HepG2 (cell line): ENCODE data around the gene LCE3B. TPM values are rescaled to one million over a fixed set of nuclear protein-coding genes. Genes with fewer than 3 reads are reported as not detected.

Experiments
- ATAC-seq: fragments of 200-7000 bp; cut with Tn5 transposase; 3 replicates; pipeline ENCODE4 v1.9.1; 2020; ENCODE audit warnings: mild to moderate bottlenecking, moderate library complexity
- BruUV-seq: library from RNA; stranded (reverse); fragments of 400-500 nt; replicated peaks from 2 replicates; lab custom pipeline; 2021; lab: Mats Ljungman, UMichigan
- CTCF ChIA-PET: fragments of 300-600 bp; formaldehyde crosslinking; extraction: SDS; loops from one replicate; lab custom pipeline; 2021; ENCODE audit warnings: low total read pairs, inconsistent platforms, low intra/inter-chr PET ratio; lab: Yijun Ruan, JAX
- POLR2A ChIA-PET: fragments of 350-600 bp; sonication (Branson Sonifier 250); formaldehyde crosslinking; loops from one replicate; lab custom pipeline; 2020; ENCODE audit warnings: antibody characterized with exemption, inconsistent platforms; lab: Yijun Ruan, JAX
- DNase-seq: peaks from one replicate; pipeline ENCODE4 v3.0.0-alpha.2; 2015; ENCODE audit warnings: low spot score
- FAIRE-seq: peaks from 3 replicates; lab custom pipeline; 2011; peaks lifted over from hg19 to GRCh38; lab: Jason Lieb, UNC
- H2AFZ ChIP-seq: one replicate; pipeline ENCODE4 v1.6.1; 2011; ENCODE audit warnings: low read length, inconsistent platforms
- H3K27ac ChIP-seq: fragments of 300-600 bp; 3 replicates; pipeline ENCODE4 v1.8.0; 2011; ENCODE audit warnings: mixed run types, mild to moderate bottlenecking, mixed read lengths, low read length, inconsistent platforms; ENCODE audit not compliant: insufficient read depth; ENCODE audit errors: extremely low read length
- H3K27me3 ChIP-seq, 2 experiments: fragments of 200-600 bp in 1 of 2; 2 replicates in 1 of 2; 3 replicates in 1 of 2; pipeline versions ENCODE4 v1.6.0 to v1.8.0; 2011; ENCODE audit warnings: low read length in 2 of 2, mild to moderate bottlenecking in 2 of 2, moderate library complexity in 2 of 2, inconsistent platforms in 1 of 2; ENCODE audit not compliant: insufficient read depth in 2 of 2, control insufficient read depth in 1 of 2
- H3K36me3 ChIP-seq, 2 experiments: fragments of 200-600 bp in 1 of 2; replicated peaks in 1 of 2; 2 replicates in 1 of 2; 3 replicates in 1 of 2; pipeline versions ENCODE4 v1.5.1 to v1.8.0; 2011; ENCODE audit warnings: low read length in 2 of 2, inconsistent platforms in 1 of 2; ENCODE audit not compliant: insufficient read depth in 2 of 2, control insufficient read depth in 1 of 2
- H3K4me1 ChIP-seq: 2 replicates; pipeline ENCODE4 v1.5.1; 2012; ENCODE audit warnings: low read length, inconsistent platforms; ENCODE audit not compliant: insufficient read depth
- H3K4me2 ChIP-seq: 2 replicates; pipeline ENCODE4 v1.6.0; 2011; ENCODE audit warnings: low read depth, low read length, inconsistent platforms
- H3K4me3 ChIP-seq, 3 experiments: fragments of 200-600 bp in 1 of 3; sonication (generic), shearing (Covaris generic) in 1 of 3; replicated peaks in 1 of 3; 2 replicates each; pipeline ENCODE4 v1.5.1; 2011 to 2016; ENCODE audit warnings: low read length in 3 of 3, inconsistent platforms in 2 of 3, low read depth in 2 of 3, mild to moderate bottlenecking in 2 of 3, control low read depth in 1 of 3, mixed read lengths in 1 of 3; ENCODE audit not compliant: insufficient read depth in 1 of 3
- H3K79me2 ChIP-seq: one replicate; pipeline ENCODE4 v1.6.1; 2011; ENCODE audit warnings: low read length, inconsistent platforms; ENCODE audit not compliant: insufficient read depth
- H3K9ac ChIP-seq: 2 replicates; pipeline ENCODE4 v1.6.0; 2011; ENCODE audit warnings: mild to moderate bottlenecking, low read depth, low read length, inconsistent platforms; ENCODE audit not compliant: insufficient read depth
- H3K9me3 ChIP-seq: 2 replicates; pipeline ENCODE4 v1.5.1; 2012; ENCODE audit warnings: mild to moderate bottlenecking, low read length
- H4K20me1 ChIP-seq: 2 replicates; pipeline ENCODE4 v1.6.0; 2011; ENCODE audit warnings: inconsistent platforms, mild to moderate bottlenecking, low read length, moderate library complexity; ENCODE audit not compliant: insufficient read depth
- ARNTL ChIP-seq: sonication (generic); formaldehyde crosslinking; IDR thresholded peaks from 2 replicates; pipeline ENCODE4 v1.4.0; 2020; ENCODE audit warnings: mild to moderate bottlenecking, missing genetic modification reagents
- RBM39 ChIP-seq: fragments of 200-400 bp; formaldehyde crosslinking; IDR thresholded peaks from one replicate; pipeline ENCODE4 v1.6.1; 2018; ENCODE audit warnings: antibody characterized with exemption, mild to moderate bottlenecking, low read depth, low read length; ENCODE audit not compliant: poor library complexity, severe bottlenecking
- TBX2 ChIP-seq: sonication (generic); formaldehyde crosslinking; IDR thresholded peaks from 2 replicates; pipeline ENCODE4 v1.5.0; 2020; ENCODE audit warnings: missing genetic modification reagents, mild to moderate bottlenecking, borderline replicate concordance
- ZSCAN29 ChIP-seq: sonication (generic); formaldehyde crosslinking; conservative IDR thresholded peaks from 2 replicates; pipeline ENCODE4 v1.4.0; 2020; ENCODE audit warnings: mild to moderate bottlenecking, missing genetic modification reagents
- WGBS: methylation state at CpG from one replicate; pipeline ENCODE4 v1.1.6; 2017; ENCODE audit warnings: low lambda C conversion rate; 5-methylcytosine and 5-hydroxymethylcytosine counted together
- in situ Hi-C: cut with HindIII; loops from 2 replicates; pipeline ENCODE4 v1.10.0; 2017; ENCODE audit warnings: low pct_unique_long_range_greater_than_20kb; ENCODE audit not compliant: extremely low pct_ligation_motif_present
- intact Hi-C: fragments of 100-400 bp; cut with micrococcal nuclease; formaldehyde crosslinking; loops from one replicate; pipeline ENCODE4 v1.10.0; 2022; ENCODE audit not compliant: unreplicated experiment
- polyA plus RNA-seq, 8 experiments: library from polyadenylated mRNA; depleted of rRNA in 3 of 8; stranded (reverse) in 7 of 8; unstranded in 1 of 8; fragments of >200 nt; fragmentation: Illumina TruSeq in 4 of 8; extraction: Trizol in 4 of 8; gene quantifications; 2 replicates each; pipeline versions ENCODE4 v1.2.1 to v1.2.3, GENCODE V29; 2011 to 2016; ENCODE audit warnings: low read depth in 4 of 8, missing spikeins in 1 of 8, mixed read lengths in 1 of 8; ENCODE audit not compliant: insufficient read depth in 1 of 8
- total RNA-seq, 5 experiments: library from RNA; depleted of rRNA; stranded (reverse); fragments of >200 nt; fragmentation: Illumina TruSeq; extraction: Trizol; gene quantifications; 2 replicates each; pipeline ENCODE4 v1.2.3, GENCODE V29; 2016; ENCODE audit warnings: low read depth in 1 of 5
- TF ChIP-seq, protein P1 (sequence below): sonication (generic); formaldehyde crosslinking; IDR thresholded peaks from 2 replicates; pipeline ENCODE4 v1.4.0; 2020; ENCODE audit warnings: missing genetic modification reagents, borderline replicate concordance
- TF ChIP-seq, protein P2 (sequence below): sonication (generic); formaldehyde crosslinking; IDR thresholded peaks from 2 replicates; pipeline ENCODE4 v1.4.0; 2020; ENCODE audit warnings: missing genetic modification reagents
- TF ChIP-seq, protein P3 (sequence below): sonication (generic); formaldehyde crosslinking; IDR thresholded peaks from 2 replicates; pipeline ENCODE4 v1.5.1; 2020; ENCODE audit warnings: missing genetic modification reagents, mild to moderate bottlenecking, borderline replicate concordance

LCE3B gene
- total and polyA plus RNA-seq, 2 of the 13 experiments (the other 11 are each of a cell fraction or from before 2014, with no cell fraction given), result not detected

DNA sequence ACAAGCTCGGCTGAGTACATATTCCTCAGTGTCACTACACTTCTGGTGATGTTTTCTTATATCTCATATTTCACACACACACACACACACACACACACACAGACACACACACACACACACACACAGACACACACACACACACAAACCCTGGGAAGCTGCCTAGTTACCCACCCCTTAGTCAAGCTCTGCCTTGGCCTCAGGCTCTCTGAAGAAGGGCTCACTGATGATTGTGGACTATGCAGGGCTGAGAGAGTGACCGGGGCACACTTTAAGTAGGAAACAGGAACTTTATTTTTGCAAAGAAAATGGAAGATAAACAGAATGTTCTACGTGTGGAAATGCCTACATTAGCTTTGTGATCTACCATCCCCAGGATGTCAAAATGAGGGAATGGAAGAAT, 30.3 kb downstream of the LCE3B start:
- no peak overlapping the region for H3K9ac ChIP-seq
- H4K20me1 ChIP-seq, result no peaks in the 10 kb centered on the region
- 0% methylated on average over 3 of the region's 3 CpGs for WGBS
- no peaks in the 10 kb centered on the region for H3K27me3 ChIP-seq
- intact Hi-C loops, result no loop called here
- no peak overlapping the region for H2AFZ ChIP-seq
- H3K9me3 ChIP-seq, result no peaks in the 10 kb centered on the region
- no peaks in the 10 kb centered on the region for H3K79me2 ChIP-seq
- no peak overlapping the region for H3K4me2 ChIP-seq
- H3K36me3 ChIP-seq, result no peaks in the 10 kb centered on the region
- BruUV-seq, result no TSS peak
- no peak for TF ChIP-seq RBM39
- TF ChIP-seq ARNTL, result no peak
- no peak for TF ChIP-seq TBX2 (CRISPR knock-in tag)
- TF ChIP-seq, protein P1, sequence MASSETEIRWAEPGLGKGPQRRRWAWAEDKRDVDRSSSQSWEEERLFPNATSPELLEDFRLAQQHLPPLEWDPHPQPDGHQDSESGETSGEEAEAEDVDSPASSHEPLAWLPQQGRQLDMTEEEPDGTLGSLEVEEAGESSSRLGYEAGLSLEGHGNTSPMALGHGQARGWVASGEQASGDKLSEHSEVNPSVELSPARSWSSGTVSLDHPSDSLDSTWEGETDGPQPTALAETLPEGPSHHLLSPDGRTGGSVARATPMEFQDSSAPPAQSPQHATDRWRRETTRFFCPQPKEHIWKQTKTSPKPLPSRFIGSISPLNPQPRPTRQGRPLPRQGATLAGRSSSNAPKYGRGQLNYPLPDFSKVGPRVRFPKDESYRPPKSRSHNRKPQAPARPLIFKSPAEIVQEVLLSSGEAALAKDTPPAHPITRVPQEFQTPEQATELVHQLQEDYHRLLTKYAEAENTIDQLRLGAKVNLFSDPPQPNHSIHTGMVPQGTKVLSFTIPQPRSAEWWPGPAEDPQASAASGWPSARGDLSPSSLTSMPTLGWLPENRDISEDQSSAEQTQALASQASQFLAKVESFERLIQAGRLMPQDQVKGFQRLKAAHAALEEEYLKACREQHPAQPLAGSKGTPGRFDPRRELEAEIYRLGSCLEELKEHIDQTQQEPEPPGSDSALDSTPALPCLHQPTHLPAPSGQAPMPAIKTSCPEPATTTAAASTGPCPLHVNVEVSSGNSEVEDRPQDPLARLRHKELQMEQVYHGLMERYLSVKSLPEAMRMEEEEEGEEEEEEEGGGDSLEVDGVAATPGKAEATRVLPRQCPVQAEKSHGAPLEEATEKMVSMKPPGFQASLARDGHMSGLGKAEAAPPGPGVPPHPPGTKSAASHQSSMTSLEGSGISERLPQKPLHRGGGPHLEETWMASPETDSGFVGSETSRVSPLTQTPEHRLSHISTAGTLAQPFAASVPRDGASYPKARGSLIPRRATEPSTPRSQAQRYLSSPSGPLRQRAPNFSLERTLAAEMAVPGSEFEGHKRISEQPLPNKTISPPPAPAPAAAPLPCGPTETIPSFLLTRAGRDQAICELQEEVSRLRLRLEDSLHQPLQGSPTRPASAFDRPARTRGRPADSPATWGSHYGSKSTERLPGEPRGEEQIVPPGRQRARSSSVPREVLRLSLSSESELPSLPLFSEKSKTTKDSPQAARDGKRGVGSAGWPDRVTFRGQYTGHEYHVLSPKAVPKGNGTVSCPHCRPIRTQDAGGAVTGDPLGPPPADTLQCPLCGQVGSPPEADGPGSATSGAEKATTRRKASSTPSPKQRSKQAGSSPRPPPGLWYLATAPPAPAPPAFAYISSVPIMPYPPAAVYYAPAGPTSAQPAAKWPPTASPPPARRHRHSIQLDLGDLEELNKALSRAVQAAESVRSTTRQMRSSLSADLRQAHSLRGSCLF (CRISPR knock-in tag), result no peak
- no peak for TF ChIP-seq ZSCAN29 (CRISPR knock-in tag)
- TF ChIP-seq, protein P2, sequence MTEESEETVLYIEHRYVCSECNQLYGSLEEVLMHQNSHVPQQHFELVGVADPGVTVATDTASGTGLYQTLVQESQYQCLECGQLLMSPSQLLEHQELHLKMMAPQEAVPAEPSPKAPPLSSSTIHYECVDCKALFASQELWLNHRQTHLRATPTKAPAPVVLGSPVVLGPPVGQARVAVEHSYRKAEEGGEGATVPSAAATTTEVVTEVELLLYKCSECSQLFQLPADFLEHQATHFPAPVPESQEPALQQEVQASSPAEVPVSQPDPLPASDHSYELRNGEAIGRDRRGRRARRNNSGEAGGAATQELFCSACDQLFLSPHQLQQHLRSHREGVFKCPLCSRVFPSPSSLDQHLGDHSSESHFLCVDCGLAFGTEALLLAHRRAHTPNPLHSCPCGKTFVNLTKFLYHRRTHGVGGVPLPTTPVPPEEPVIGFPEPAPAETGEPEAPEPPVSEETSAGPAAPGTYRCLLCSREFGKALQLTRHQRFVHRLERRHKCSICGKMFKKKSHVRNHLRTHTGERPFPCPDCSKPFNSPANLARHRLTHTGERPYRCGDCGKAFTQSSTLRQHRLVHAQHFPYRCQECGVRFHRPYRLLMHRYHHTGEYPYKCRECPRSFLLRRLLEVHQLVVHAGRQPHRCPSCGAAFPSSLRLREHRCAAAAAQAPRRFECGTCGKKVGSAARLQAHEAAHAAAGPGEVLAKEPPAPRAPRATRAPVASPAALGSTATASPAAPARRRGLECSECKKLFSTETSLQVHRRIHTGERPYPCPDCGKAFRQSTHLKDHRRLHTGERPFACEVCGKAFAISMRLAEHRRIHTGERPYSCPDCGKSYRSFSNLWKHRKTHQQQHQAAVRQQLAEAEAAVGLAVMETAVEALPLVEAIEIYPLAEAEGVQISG, result no peak
- TF ChIP-seq, protein P3, sequence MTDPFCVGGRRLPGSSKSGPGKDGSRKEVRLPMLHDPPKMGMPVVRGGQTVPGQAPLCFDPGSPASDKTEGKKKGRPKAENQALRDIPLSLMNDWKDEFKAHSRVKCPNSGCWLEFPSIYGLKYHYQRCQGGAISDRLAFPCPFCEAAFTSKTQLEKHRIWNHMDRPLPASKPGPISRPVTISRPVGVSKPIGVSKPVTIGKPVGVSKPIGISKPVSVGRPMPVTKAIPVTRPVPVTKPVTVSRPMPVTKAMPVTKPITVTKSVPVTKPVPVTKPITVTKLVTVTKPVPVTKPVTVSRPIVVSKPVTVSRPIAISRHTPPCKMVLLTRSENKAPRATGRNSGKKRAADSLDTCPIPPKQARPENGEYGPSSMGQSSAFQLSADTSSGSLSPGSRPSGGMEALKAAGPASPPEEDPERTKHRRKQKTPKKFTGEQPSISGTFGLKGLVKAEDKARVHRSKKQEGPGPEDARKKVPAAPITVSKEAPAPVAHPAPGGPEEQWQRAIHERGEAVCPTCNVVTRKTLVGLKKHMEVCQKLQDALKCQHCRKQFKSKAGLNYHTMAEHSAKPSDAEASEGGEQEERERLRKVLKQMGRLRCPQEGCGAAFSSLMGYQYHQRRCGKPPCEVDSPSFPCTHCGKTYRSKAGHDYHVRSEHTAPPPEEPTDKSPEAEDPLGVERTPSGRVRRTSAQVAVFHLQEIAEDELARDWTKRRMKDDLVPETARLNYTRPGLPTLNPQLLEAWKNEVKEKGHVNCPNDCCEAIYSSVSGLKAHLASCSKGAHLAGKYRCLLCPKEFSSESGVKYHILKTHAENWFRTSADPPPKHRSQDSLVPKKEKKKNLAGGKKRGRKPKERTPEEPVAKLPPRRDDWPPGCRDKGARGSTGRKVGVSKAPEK (CRISPR knock-in tag), result no peak
- TF ChIP-seq, all 625 proteins: peak for 0
- no peak for FAIRE-seq
- ChIA-PET CTCF (no interaction called here), POLR2A (no interaction called here)
- Histone ChIP-seq H3K27ac (no peak overlapping the region), H3K4me3 (no peak overlapping the region), H3K4me1 (no peaks in the 10 kb centered on the region)
- DNase-seq, result no peak
- ATAC-seq, result no peak
- in situ Hi-C loops, result no loop called here
